CD4-positive, alpha-beta T cell (primary cell): Measurements from ENCODE around the gene SUSD6. TPM values are rescaled to one million over a fixed set of nuclear protein-coding genes. Genes with fewer than 3 reads are reported as not detected.

ENCODE experiments used
- ATAC-seq: fragments of 200-7000 bp; cut with Tn5 transposase; one replicate; pipeline ENCODE4 v1.10.0; 2022; ENCODE audit warnings: mild to moderate bottlenecking; ENCODE audit not compliant: poor library complexity
- CTCF ChIA-PET: fragments of 350-600 bp; sonication (Branson Sonifier 250); formaldehyde crosslinking; loops from one replicate; lab custom pipeline; 2021; ENCODE audit warnings: antibody characterized with exemption, inconsistent platforms; lab: Charles Lee
- POLR2A ChIA-PET: fragments of 350-600 bp; sonication (Branson Sonifier 250); formaldehyde crosslinking; loops from one replicate; lab custom pipeline; 2021; ENCODE audit warnings: antibody characterized with exemption, inconsistent platforms; lab: Charles Lee
- DNase-seq, 14 experiments: peaks; one replicate each; pipeline ENCODE4 v3.0.0-alpha.2; 2013 to 2020; ENCODE audit warnings: mixed read lengths in 2 of 14
- H3K27ac ChIP-seq, 2 donors: one replicate each; pipeline versions ENCODE4 v1.5.1 to v1.7.0; 2013; ENCODE audit warnings: low read length in 2 of 2, low read depth in 1 of 2, mild to moderate bottlenecking in 1 of 2
- H3K27me3 ChIP-seq, 2 experiments: 1 replicate in 1 of 2; 2 replicates in 1 of 2; pipeline versions ENCODE4 v1.6.1 to v1.7.0; 2013; ENCODE audit warnings: low read length in 2 of 2, control low read depth in 1 of 2, mild to moderate bottlenecking in 1 of 2, moderate library complexity in 1 of 2; ENCODE audit not compliant: insufficient read depth in 2 of 2, control insufficient read depth in 1 of 2
- H3K36me3 ChIP-seq: one replicate; pipeline ENCODE4 v1.6.1; 2013; ENCODE audit warnings: low read length, control low read depth; ENCODE audit not compliant: insufficient read depth
- H3K4me1 ChIP-seq: one replicate; pipeline ENCODE4 v1.6.1; 2013; ENCODE audit warnings: low read length, control low read depth; ENCODE audit not compliant: insufficient read depth
- H3K4me3 ChIP-seq: one replicate; pipeline ENCODE4 v1.5.1; 2013; ENCODE audit warnings: mild to moderate bottlenecking, low read length, moderate library complexity
- H3K9me3 ChIP-seq, 2 experiments: 1 replicate in 1 of 2; 2 replicates in 1 of 2; pipeline versions ENCODE4 v1.6.1 to v1.7.0; 2013; ENCODE audit warnings: low read length in 2 of 2, mild to moderate bottlenecking in 2 of 2, control low read depth in 1 of 2, moderate library complexity in 1 of 2; ENCODE audit not compliant: control insufficient read depth in 1 of 2, insufficient read depth in 1 of 2
- H3K27ac Mint-ChIP-seq: one replicate; pipeline ENCODE4 v1.8.0; 2020; ENCODE audit warnings: mixed read lengths
- H3K27me3 Mint-ChIP-seq: one replicate; pipeline ENCODE4 v1.8.0; 2021; ENCODE audit warnings: mixed read lengths
- H3K36me3 Mint-ChIP-seq: one replicate; pipeline ENCODE4 v1.8.0; 2021; ENCODE audit warnings: low read depth, mixed read lengths
- H3K4me1 Mint-ChIP-seq: one replicate; pipeline ENCODE4 v1.8.0; 2021; ENCODE audit warnings: low read depth, mixed read lengths
- H3K4me3 Mint-ChIP-seq: one replicate; pipeline ENCODE4 v1.8.0; 2020; ENCODE audit warnings: mild to moderate bottlenecking, mixed read lengths
- H3K9me3 Mint-ChIP-seq: one replicate; pipeline ENCODE4 v1.8.0; 2020; ENCODE audit warnings: mixed read lengths
- CTCF ChIP-seq: fragments of 200-600 bp; IDR thresholded peaks from one replicate; pipeline ENCODE4 v1.8.0; 2022; ENCODE audit warnings: antibody characterized with exemption, mild to moderate bottlenecking
- intact Hi-C, 2 experiments: fragments of 100-400 bp; cut with DNase I in 1 of 2; cut with micrococcal nuclease in 1 of 2; formaldehyde crosslinking; loops; one replicate each; pipeline versions ENCODE4 v1.15.1 to v1.9.0; 2023 to 2025; cut with DNase I, micrococcal nuclease
- total RNA-seq, 174 experiments: library from RNA in 2 of 174; stranded (reverse) in 2 of 174; gene quantifications; one replicate each; pipeline ENCODE4 v1.2.3 and lab custom pipeline; 2021 to 2026

Gene SUSD6
- total RNA-seq, 2 experiments from 2014 or later = 93.7 to 95.1 TPM

- H3K36me3 ChIP-seq = peaks cover 5% of the 10 kb centered on the region
- TF ChIP-seq CTCF = no peak
Observed at GRCh38 chr14:69674546-69675244, 63.3 kb downstream of the SUSD6 start.

GRCh38 chr14:69675245-69675583 lies 63.8 kb downstream of the SUSD6 start:
- Histone ChIP-seq H3K27ac (peak overlapping the region in 1 of 2 donors; percentile 35), H3K36me3 (peaks cover 3% of the 10 kb centered on the region), H3K27me3 (no peaks in the 10 kb centered on the region), H3K4me1 (peaks cover 71% of the 10 kb centered on the region), H3K4me3 (no peak overlapping the region), H3K9me3 (no peaks in the 10 kb centered on the region)
- intact Hi-C loops = no loop called here
- Mint-ChIP-seq H3K36me3 (peaks cover 21% of the 10 kb centered on the region), H3K9me3 (no peaks in the 10 kb centered on the region), H3K4me1 (peaks cover 77% of the 10 kb centered on the region), H3K27ac (peak overlapping the region; percentile 67), H3K27me3 (no peaks in the 10 kb centered on the region), H3K4me3 (peak overlapping the region; percentile 74)
- ATAC-seq = no peak
- CTCF ChIA-PET = no interaction called here
- DNase-seq = no peak
- POLR2A ChIA-PET = interaction anchor here (1.1 to 2.5 kb wide), 2 partner anchors 60 to 64 kb away, joined by 3 to 8 read pairs; partner anchors contain the start of gene SUSD6
- TF ChIP-seq CTCF = no peak

More at GRCh38 chr14:69674546-69675244, 63.3 kb downstream of the SUSD6 start:
- intact Hi-C loops = loop anchor here in 1 of 2 experiments (5.0 kb wide), 1 partner anchor 37 kb away; no protein-coding TSS in a partner anchor
- no peaks in the 10 kb centered on the region for H3K27me3 Mint-ChIP-seq
- peaks cover 73% of the 10 kb centered on the region for H3K4me1 ChIP-seq
- H3K27ac Mint-ChIP-seq = peak overlapping the region; percentile 67
- H3K36me3 Mint-ChIP-seq = peaks cover 24% of the 10 kb centered on the region
- H3K9me3 ChIP-seq = no peaks in the 10 kb centered on the region
- no peak for DNase-seq
- ChIA-PET POLR2A (interaction anchor here (1.1 to 2.5 kb wide), 3 partner anchors 60 to 64 kb away, joined by 3 to 8 read pairs (median 6); partner anchors contain the start of gene SUSD6), CTCF (no interaction called here)
- no peak for ATAC-seq
- peak overlapping the region; percentile 74 for H3K4me3 Mint-ChIP-seq
- peak overlapping the region in 1 of 2 donors; percentile 35 for H3K27ac ChIP-seq
- no peaks in the 10 kb centered on the region for H3K9me3 Mint-ChIP-seq
- H3K27me3 ChIP-seq = no peaks in the 10 kb centered on the region
- no peak overlapping the region for H3K4me3 ChIP-seq
- H3K4me1 Mint-ChIP-seq = peaks cover 80% of the 10 kb centered on the region

GRCh38 chr14:69675877-69676416 lies 64.6 kb downstream of the SUSD6 start:
- Histone ChIP-seq H3K4me3 (no peak overlapping the region), H3K36me3 (no peaks in the 10 kb centered on the region), H3K27me3 (no peaks in the 10 kb centered on the region), H3K4me1 (peaks cover 64% of the 10 kb centered on the region), H3K9me3 (no peaks in the 10 kb centered on the region), H3K27ac (no peak overlapping the region)
- Mint-ChIP-seq H3K27me3 (no peaks in the 10 kb centered on the region), H3K4me3 (no peak overlapping the region), H3K27ac (peak overlapping the region; percentile 67), H3K4me1 (peaks cover 77% of the 10 kb centered on the region), H3K36me3 (peaks cover 28% of the 10 kb centered on the region), H3K9me3 (no peaks in the 10 kb centered on the region)
- no peak for ATAC-seq
- ChIA-PET CTCF (no interaction called here), POLR2A (interaction anchor here (1.1 kb wide), 1 partner anchor 65 kb away, joined by 3 read pairs; the partner anchor contains the start of gene SUSD6)
- intact Hi-C loops = no loop called here
- no peak for DNase-seq
- no peak for TF ChIP-seq CTCF
